Trophoblast cell (in vitro differentiated cells and primary cell): ENCODE results near the gene ALG9.

Experiments
- DNase-seq, 2 donors: peaks; one replicate each; pipeline ENCODE4 v3.0.0-alpha.2; 2016
- H2AFZ ChIP-seq: 2 replicates; pipeline ENCODE4 v1.6.1; 2013; ENCODE audit warnings: low read length, moderate library complexity, mild to moderate bottlenecking; ENCODE audit not compliant: insufficient read depth, poor library complexity
- H2AK5ac ChIP-seq: 2 replicates; pipeline ENCODE4 v1.6.1; 2013; ENCODE audit warnings: mild to moderate bottlenecking, low read length
- H2BK120ac ChIP-seq: 2 replicates; pipeline ENCODE4 v1.6.1; 2013; ENCODE audit warnings: low read length, mild to moderate bottlenecking, moderate library complexity; ENCODE audit not compliant: insufficient read depth, poor library complexity
- H2BK12ac ChIP-seq: 2 replicates; pipeline ENCODE4 v1.6.1; 2013; ENCODE audit warnings: mild to moderate bottlenecking, low read length, moderate library complexity
- H2BK5ac ChIP-seq: 2 replicates; pipeline ENCODE4 v1.6.1; 2013; ENCODE audit warnings: low read length, low read depth, moderate library complexity, mild to moderate bottlenecking; ENCODE audit not compliant: poor library complexity
- H3K14ac ChIP-seq: 2 replicates; pipeline ENCODE4 v1.6.1; 2013; ENCODE audit warnings: mild to moderate bottlenecking, low read length
- H3K18ac ChIP-seq: 2 replicates; pipeline ENCODE4 v1.6.1; 2013; ENCODE audit warnings: mild to moderate bottlenecking, low read length
- H3K23ac ChIP-seq: 2 replicates; pipeline ENCODE4 v1.6.1; 2013; ENCODE audit warnings: low read length
- H3K27ac ChIP-seq: 2 replicates; pipeline ENCODE4 v1.5.1; 2013; ENCODE audit warnings: low read depth, mild to moderate bottlenecking, inconsistent platforms, low read length, moderate library complexity
- H3K27me3 ChIP-seq: 2 replicates; pipeline ENCODE4 v1.6.1; 2013; ENCODE audit warnings: inconsistent platforms, mild to moderate bottlenecking, low read length, moderate library complexity; ENCODE audit not compliant: insufficient read depth
- H3K36me3 ChIP-seq, 2 experiments: 1 replicate in 1 of 2; 2 replicates in 1 of 2; pipeline ENCODE4 v1.6.1; 2013; ENCODE audit warnings: low read length in 2 of 2, mild to moderate bottlenecking in 2 of 2, moderate library complexity in 1 of 2; ENCODE audit not compliant: insufficient read depth in 2 of 2, control insufficient read depth in 1 of 2
- H3K4ac ChIP-seq: 2 replicates; pipeline ENCODE4 v1.6.1; 2013; ENCODE audit warnings: low read depth, mild to moderate bottlenecking, low read length, moderate library complexity
- H3K4me1 ChIP-seq, 2 experiments: 1 replicate in 1 of 2; 2 replicates in 1 of 2; pipeline ENCODE4 v1.6.1; 2013; ENCODE audit warnings: low read length in 2 of 2, mild to moderate bottlenecking in 2 of 2, moderate library complexity in 1 of 2; ENCODE audit not compliant: insufficient read depth in 2 of 2, control insufficient read depth in 1 of 2
- H3K4me2 ChIP-seq: 2 replicates; pipeline ENCODE4 v1.6.1; 2013; ENCODE audit warnings: inconsistent platforms, mild to moderate bottlenecking, low read length, moderate library complexity
- H3K4me3 ChIP-seq: 2 replicates; pipeline ENCODE4 v1.5.1; 2013; ENCODE audit warnings: mild to moderate bottlenecking, low read depth, low read length, inconsistent platforms
- H3K79me1 ChIP-seq: one replicate; pipeline ENCODE4 v1.6.1; 2013; ENCODE audit warnings: low read length
- H3K79me2 ChIP-seq: 2 replicates; pipeline ENCODE4 v1.6.1; 2013; ENCODE audit warnings: low read length, mild to moderate bottlenecking; ENCODE audit not compliant: control insufficient read depth, insufficient read depth, poor library complexity
- H3K9ac ChIP-seq: 2 replicates; pipeline ENCODE4 v1.6.1; 2013; ENCODE audit warnings: mild to moderate bottlenecking, low read length
- H3K9me3 ChIP-seq: 2 replicates; pipeline ENCODE4 v1.6.1; 2013; ENCODE audit warnings: low read depth, mild to moderate bottlenecking, control low read depth, inconsistent platforms, low read length; ENCODE audit not compliant: insufficient read depth
- H4K12ac ChIP-seq: 2 replicates; pipeline ENCODE4 v1.6.1; 2013; ENCODE audit warnings: low read depth, mild to moderate bottlenecking, low read length, moderate library complexity
- H4K8ac ChIP-seq: 2 replicates; pipeline ENCODE4 v1.6.1; 2013; ENCODE audit warnings: low read depth, mild to moderate bottlenecking, low read length, moderate library complexity
- H4K91ac ChIP-seq: one replicate; pipeline ENCODE4 v1.6.1; 2013; ENCODE audit warnings: low read depth, mild to moderate bottlenecking, low read length, moderate library complexity
- WGBS: extraction: QIAGEN DNeasy Blood & Tissue Kit; methylation state at CpG from one replicate; pipeline ENCODE4 v1.1.7; 2013; ENCODE audit warnings: missing lambda C conversion rate; ENCODE audit not compliant: insufficient read length, insufficient coverage; ENCODE audit errors: extremely low coverage; 5-methylcytosine and 5-hydroxymethylcytosine counted together

ALG9 gene

DNA sequence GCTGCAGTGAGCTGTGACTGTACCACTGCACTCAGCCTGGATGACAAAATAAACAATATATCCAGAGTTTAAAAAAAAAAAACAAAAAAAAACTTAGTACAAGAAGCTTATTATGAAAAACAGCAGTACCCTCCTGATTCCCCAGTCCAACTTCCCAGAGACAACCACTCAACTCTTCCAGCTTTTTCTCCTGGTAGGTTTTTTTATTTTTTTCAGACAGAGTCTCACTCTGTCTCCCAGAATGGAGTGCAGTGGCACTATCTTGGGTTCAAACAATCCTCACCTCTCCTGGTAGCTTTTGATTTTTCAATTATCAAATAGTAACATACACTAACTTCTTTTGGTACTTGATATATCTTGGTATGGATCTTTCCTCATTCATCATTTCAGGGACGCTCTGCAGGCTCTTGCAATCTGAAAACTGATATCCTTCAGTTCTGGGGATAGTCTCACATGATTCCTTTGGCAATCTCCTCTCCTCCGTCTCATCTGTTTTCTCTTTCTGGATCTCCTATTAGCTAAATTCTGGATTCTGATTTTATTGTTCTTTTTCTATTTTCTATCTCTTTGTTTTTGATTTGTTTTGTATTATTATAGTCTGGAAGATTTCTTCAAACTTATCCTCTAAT is 44.9 kb downstream of the ALG9 start:
- H3K18ac ChIP-seq, result no peak overlapping the region
- H3K14ac ChIP-seq, result no peak overlapping the region
- no peaks in the 10 kb centered on the region for H3K9me3 ChIP-seq
- no peaks in the 10 kb centered on the region for H3K79me1 ChIP-seq
- no peak overlapping the region for H3K27ac ChIP-seq
- H4K12ac ChIP-seq, result no peak overlapping the region
- peaks cover 0 to 6% of the 10 kb centered on the region in 2 experiments for H3K36me3 ChIP-seq
- H2AK5ac ChIP-seq, result no peak overlapping the region
- WGBS, result no CpG with 5 or more reads among the region's 2 CpGs
- DNase-seq, result no peak
- no peak overlapping the region for H2BK12ac ChIP-seq
- no peak overlapping the region for H4K8ac ChIP-seq
- H3K9ac ChIP-seq, result no peak overlapping the region
- H3K4me2 ChIP-seq, result no peak overlapping the region
- no peaks in the 10 kb centered on the region for H3K27me3 ChIP-seq
- no peak overlapping the region for H3K23ac ChIP-seq
- H4K91ac ChIP-seq, result no peak overlapping the region
- no peaks in the 10 kb centered on the region for H3K4me1 ChIP-seq
- no peak overlapping the region for H2AFZ ChIP-seq
- H3K79me2 ChIP-seq, result no peaks in the 10 kb centered on the region
- H3K4ac ChIP-seq, result no peak overlapping the region
- no peak overlapping the region for H2BK120ac ChIP-seq
- H2BK5ac ChIP-seq, result no peak overlapping the region
- no peak overlapping the region for H3K4me3 ChIP-seq

DNA sequence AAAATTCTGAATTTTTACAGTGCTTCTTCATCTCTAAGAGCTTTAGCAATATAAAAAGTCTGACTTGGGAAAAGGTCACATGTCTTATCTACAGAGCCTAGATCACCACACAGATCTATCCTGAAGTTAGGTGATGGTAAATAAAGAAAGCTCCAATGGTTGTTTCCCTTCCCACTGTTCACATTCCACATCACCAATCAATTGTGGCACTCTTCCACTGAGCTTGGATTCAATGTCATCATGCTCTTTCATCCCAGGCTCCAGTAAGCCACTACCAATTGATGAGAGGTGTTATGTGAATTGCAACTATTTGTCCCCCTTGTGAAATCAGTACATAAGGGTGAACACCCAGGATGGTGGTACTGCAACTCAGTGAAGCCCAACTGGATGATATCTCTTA is 47.8 kb downstream of the ALG9 start:
- no peak overlapping the region for H3K4ac ChIP-seq

DNA sequence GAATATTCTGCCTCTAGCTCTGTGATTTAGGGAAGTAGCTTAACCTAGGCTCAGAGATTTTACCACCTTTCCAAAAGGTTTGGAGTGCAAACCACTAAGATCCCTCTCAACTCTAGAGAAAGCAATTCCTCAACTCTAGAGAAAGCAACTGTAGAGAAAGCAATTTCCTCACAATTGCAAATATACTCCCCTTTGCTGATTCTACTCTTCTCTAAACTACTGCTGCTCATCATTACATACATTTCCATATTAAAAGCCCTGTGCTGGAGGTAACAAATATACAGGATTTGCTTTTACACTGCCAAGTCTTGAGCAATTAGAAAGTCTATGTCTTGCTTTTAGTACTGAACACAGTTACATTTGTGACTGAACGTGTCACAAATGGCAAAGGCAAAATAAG is 48.2 kb downstream of the ALG9 start:
- no peaks in the 10 kb centered on the region for H3K9me3 ChIP-seq
- H3K23ac ChIP-seq, result no peak overlapping the region
- H3K4me1 ChIP-seq, result no peaks in the 10 kb centered on the region
- no peak overlapping the region for H2AFZ ChIP-seq
- H2BK120ac ChIP-seq, result no peak overlapping the region
- H3K4me3 ChIP-seq, result no peak overlapping the region
- H3K18ac ChIP-seq, result no peak overlapping the region
- no peak overlapping the region for H4K12ac ChIP-seq
- no peak overlapping the region for H4K91ac ChIP-seq
- no peaks in the 10 kb centered on the region for H3K27me3 ChIP-seq
- H2BK12ac ChIP-seq, result no peak overlapping the region
- no peaks in the 10 kb centered on the region for H3K79me2 ChIP-seq
- H4K8ac ChIP-seq, result no peak overlapping the region
- no CpG with 5 or more reads among the region's 1 CpG for WGBS
- H3K9ac ChIP-seq, result no peak overlapping the region
- H2BK5ac ChIP-seq, result no peak overlapping the region
- no peak overlapping the region for H3K27ac ChIP-seq
- DNase-seq, result no peak
- peaks cover 0 to 3% of the 10 kb centered on the region in 2 experiments for H3K36me3 ChIP-seq
- no peak overlapping the region for H3K14ac ChIP-seq
- H3K4me2 ChIP-seq, result no peak overlapping the region
- no peak overlapping the region for H2AK5ac ChIP-seq
- no peaks in the 10 kb centered on the region for H3K79me1 ChIP-seq
- no peak overlapping the region for H3K4ac ChIP-seq

More for the DNA sequence above, 47.8 kb downstream of the ALG9 start:
- H3K27ac ChIP-seq, result no peak overlapping the region
- no peaks in the 10 kb centered on the region for H3K27me3 ChIP-seq
- no peak overlapping the region for H2BK5ac ChIP-seq
- no peak overlapping the region for H4K12ac ChIP-seq
- H3K4me1 ChIP-seq, result no peaks in the 10 kb centered on the region
- no peak overlapping the region for H3K4me2 ChIP-seq
- H3K9ac ChIP-seq, result no peak overlapping the region
- H3K18ac ChIP-seq, result no peak overlapping the region
- H4K8ac ChIP-seq, result no peak overlapping the region
- H3K14ac ChIP-seq, result no peak overlapping the region
- H3K36me3 ChIP-seq, result peaks cover 0 to 3% of the 10 kb centered on the region in 2 experiments
- H3K23ac ChIP-seq, result no peak overlapping the region
- DNase-seq, result no peak
- no peak overlapping the region for H4K91ac ChIP-seq
- H2AK5ac ChIP-seq, result no peak overlapping the region
- H2BK120ac ChIP-seq, result no peak overlapping the region
- no peak overlapping the region for H2AFZ ChIP-seq
- H3K79me1 ChIP-seq, result no peaks in the 10 kb centered on the region
- H2BK12ac ChIP-seq, result no peak overlapping the region
- no peak overlapping the region for H3K4me3 ChIP-seq
- H3K9me3 ChIP-seq, result no peaks in the 10 kb centered on the region
- no peaks in the 10 kb centered on the region for H3K79me2 ChIP-seq

DNA sequence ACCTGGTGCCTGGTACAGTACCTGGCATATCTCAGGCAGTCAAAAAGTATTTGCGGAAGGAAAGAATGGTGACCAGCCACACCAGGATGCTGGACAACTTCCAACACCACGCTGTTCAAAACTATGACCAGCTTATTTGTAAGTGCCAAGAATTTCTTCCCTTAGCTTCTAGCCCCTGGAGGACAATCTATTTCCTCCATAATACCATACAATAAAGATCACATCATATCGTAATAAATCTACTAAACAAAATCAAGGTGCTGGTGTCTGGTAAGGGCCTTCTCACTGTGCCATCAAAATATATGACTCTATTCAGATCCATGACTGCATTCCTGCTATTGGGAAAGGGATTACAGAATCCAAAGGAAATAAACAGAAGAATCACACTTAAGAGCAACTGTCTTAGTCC is 51.5 kb downstream of the ALG9 start:
- Histone ChIP-seq H2AK5ac (no peak overlapping the region), H3K23ac (no peak overlapping the region), H3K4me3 (no peak overlapping the region), H2AFZ (no peak overlapping the region), H3K9ac (no peak overlapping the region), H2BK5ac (no peak overlapping the region), H4K12ac (no peak overlapping the region), H2BK120ac (no peak overlapping the region), H4K8ac (no peak overlapping the region), H3K4me2 (no peak overlapping the region), H3K18ac (no peak overlapping the region), H3K36me3 (peaks cover 1 to 2% of the 10 kb centered on the region in 2 experiments), H3K14ac (no peak overlapping the region), H3K27ac (no peak overlapping the region), H3K79me1 (no peaks in the 10 kb centered on the region), H2BK12ac (no peak overlapping the region), H3K27me3 (no peaks in the 10 kb centered on the region), H3K4ac (no peak overlapping the region), H4K91ac (no peak overlapping the region), H3K79me2 (no peaks in the 10 kb centered on the region), H3K4me1 (no peaks in the 10 kb centered on the region), H3K9me3 (no peaks in the 10 kb centered on the region)
- no CpG with 5 or more reads among the region's 3 CpGs for WGBS
- no peak for DNase-seq
